Liver (tissue), 9 donors: ENCODE measurements around the gene TSPAN33. TPM values are rescaled to one million over a fixed set of nuclear protein-coding genes. Genes with fewer than 3 reads are reported as not detected.
A peak's percentile ranks its signal among the peaks of the same experiment; 100 is the strongest.

Experiments used
- DNase-seq: peaks from one replicate; pipeline ENCODE4 v3.0.0-alpha.2; 2017; ENCODE audit warnings: low spot score
- H3K27ac ChIP-seq, 2 donors: one replicate each; pipeline ENCODE4 v1.7.0; 2013; ENCODE audit warnings: inconsistent platforms in 2 of 2, low read length in 2 of 2, control low read depth in 1 of 2, low read depth in 1 of 2, mild to moderate bottlenecking in 1 of 2
- H3K27me3 ChIP-seq, 4 donors: one replicate each; pipeline versions ENCODE4 v1.6.1 to v1.7.0; 2013; ENCODE audit warnings: low read length in 3 of 4, inconsistent platforms in 1 of 4, mild to moderate bottlenecking in 1 of 4, moderate library complexity in 1 of 4; ENCODE audit not compliant: control insufficient read depth in 4 of 4, insufficient read depth in 4 of 4
- H3K36me3 ChIP-seq, 4 donors: one replicate each; pipeline versions ENCODE4 v1.6.1 to v1.7.0; 2013; ENCODE audit warnings: low read length in 3 of 4, mild to moderate bottlenecking in 3 of 4, low read depth in 1 of 4, moderate library complexity in 1 of 4; ENCODE audit not compliant: control insufficient read depth in 4 of 4, insufficient read depth in 3 of 4
- H3K4me1 ChIP-seq, 4 donors: one replicate each; pipeline versions ENCODE4 v1.6.1 to v1.7.0; 2013; ENCODE audit warnings: low read length in 3 of 4, mild to moderate bottlenecking in 3 of 4, moderate library complexity in 1 of 4; ENCODE audit not compliant: control insufficient read depth in 4 of 4, insufficient read depth in 4 of 4
- H3K4me3 ChIP-seq, 3 donors: one replicate each; pipeline versions ENCODE4 v1.6.1 to v1.7.0; 2013; ENCODE audit warnings: low read length in 3 of 3, control low read depth in 1 of 3, low read depth in 1 of 3, mild to moderate bottlenecking in 1 of 3
- H3K9ac ChIP-seq, 2 donors: one replicate each; pipeline ENCODE4 v1.7.0; 2013; ENCODE audit warnings: low read length in 2 of 2, mild to moderate bottlenecking in 2 of 2, moderate library complexity in 2 of 2, control low read depth in 1 of 2, low read depth in 1 of 2
- H3K9me3 ChIP-seq, 4 donors: one replicate each; pipeline versions ENCODE4 v1.6.1 to v1.7.0; 2013; ENCODE audit warnings: low read length in 3 of 4; ENCODE audit not compliant: control insufficient read depth in 4 of 4
- EGR1 ChIP-seq, 2 donors: IDR thresholded peaks; 2 replicates each; pipeline ENCODE4 v1.6.1; 2016 to 2018; ENCODE audit warnings: antibody characterized with exemption in 2 of 2, low read depth in 2 of 2
- FOXA1 ChIP-seq: IDR thresholded peaks from 2 replicates; pipeline ENCODE4 v1.6.1; 2016; ENCODE audit warnings: antibody characterized with exemption
- FOXA2 ChIP-seq: IDR thresholded peaks from 2 replicates; pipeline ENCODE4 v1.6.1; 2016; ENCODE audit warnings: antibody characterized with exemption
- GABPA ChIP-seq, 2 donors: IDR thresholded peaks in 1 of 2; conservative IDR thresholded peaks in 1 of 2; 2 replicates each; pipeline ENCODE4 v1.6.1; 2016; ENCODE audit warnings: antibody characterized with exemption in 2 of 2, mild to moderate bottlenecking in 1 of 2, moderate library complexity in 1 of 2
- HNF4A ChIP-seq, 2 donors: conservative IDR thresholded peaks; 2 replicates each; pipeline ENCODE4 v1.6.1; 2016; ENCODE audit warnings: antibody characterized with exemption in 2 of 2, mild to moderate bottlenecking in 2 of 2
- HNF4G ChIP-seq: IDR thresholded peaks from 2 replicates; pipeline ENCODE4 v1.6.1; 2016; ENCODE audit warnings: antibody characterized with exemption
- JUND ChIP-seq, 2 donors: IDR thresholded peaks; 2 replicates each; pipeline ENCODE4 v1.6.1; 2016; ENCODE audit warnings: antibody characterized with exemption in 2 of 2
- NR2F2 ChIP-seq: IDR thresholded peaks from 2 replicates; pipeline ENCODE4 v1.6.1; 2016; ENCODE audit warnings: antibody characterized with exemption
- RAD21 ChIP-seq, 2 donors: IDR thresholded peaks; 2 replicates each; pipeline ENCODE4 v1.6.1; 2016; ENCODE audit warnings: antibody characterized with exemption in 2 of 2, mild to moderate bottlenecking in 2 of 2
- RXRA ChIP-seq, 2 donors: IDR thresholded peaks; 2 replicates each; pipeline ENCODE4 v1.6.1; 2017 to 2018; ENCODE audit warnings: antibody characterized with exemption in 2 of 2, mild to moderate bottlenecking in 1 of 2
- SP1 ChIP-seq: IDR thresholded peaks from 2 replicates; pipeline ENCODE4 v1.6.1; 2018; ENCODE audit warnings: antibody characterized with exemption, mild to moderate bottlenecking
- TAF1 ChIP-seq: conservative IDR thresholded peaks from 2 replicates; pipeline ENCODE4 v1.6.1; 2016; ENCODE audit warnings: antibody characterized with exemption, mild to moderate bottlenecking
- YY1 ChIP-seq: IDR thresholded peaks from 2 replicates; pipeline ENCODE4 v1.6.1; 2016; ENCODE audit warnings: antibody characterized with exemption, mild to moderate bottlenecking
- WGBS: extraction: QIAGEN DNeasy Blood & Tissue Kit; methylation state at CpG from one replicate; pipeline ENCODE4 v1.1.7; 2013; 5-methylcytosine and 5-hydroxymethylcytosine counted together
- polyA plus RNA-seq, 2 donors: library from polyadenylated mRNA; stranded (reverse) in 1 of 2; unstranded in 1 of 2; fragments of 200-250 nt in 1 of 2; fragments of >200 nt in 1 of 2; fragmentation: Nextera tagmentation in 1 of 2; extraction: Ambion mirVana in 1 of 2; gene quantifications; one replicate each; pipeline versions ENCODE4 v1.2.1 to v1.2.3, GENCODE V29; 2013 to 2015
- total RNA-seq, 2 donors: library from RNA; depleted of rRNA; stranded (reverse); fragments of >200 nt; gene quantifications; one replicate each; pipeline ENCODE4 v1.2.3, GENCODE V29; 2014
- TF ChIP-seq, protein P1 (sequence below): IDR thresholded peaks from 2 replicates; pipeline ENCODE4 v1.6.1; 2016; ENCODE audit warnings: antibody characterized with exemption, mild to moderate bottlenecking
- TF ChIP-seq, protein P2 (sequence below): IDR thresholded peaks from 2 replicates; pipeline ENCODE4 v1.6.1; 2016; ENCODE audit warnings: antibody characterized with exemption
- TF ChIP-seq, protein P3 (sequence below): fragments of 150-350 bp; IDR thresholded peaks from 2 replicates; pipeline ENCODE4 v1.5.1; 2017; ENCODE audit warnings: improper control_type of control experiment, low read depth, low read length; ENCODE audit not compliant: missing input control
- TF ChIP-seq, protein P4 (sequence below): IDR thresholded peaks from 2 replicates; pipeline ENCODE4 v1.6.1; 2016; ENCODE audit warnings: antibody characterized with exemption
- donor health status: healthy.
- donor health status: healthy.
- donor health status: healthy.
- donor health status: healthy.
- donor health status: healthy.

TSPAN33 gene
- total and polyA plus RNA-seq, 4 donors: 13.4 to 29.3 (median 20.4) TPM

DNA sequence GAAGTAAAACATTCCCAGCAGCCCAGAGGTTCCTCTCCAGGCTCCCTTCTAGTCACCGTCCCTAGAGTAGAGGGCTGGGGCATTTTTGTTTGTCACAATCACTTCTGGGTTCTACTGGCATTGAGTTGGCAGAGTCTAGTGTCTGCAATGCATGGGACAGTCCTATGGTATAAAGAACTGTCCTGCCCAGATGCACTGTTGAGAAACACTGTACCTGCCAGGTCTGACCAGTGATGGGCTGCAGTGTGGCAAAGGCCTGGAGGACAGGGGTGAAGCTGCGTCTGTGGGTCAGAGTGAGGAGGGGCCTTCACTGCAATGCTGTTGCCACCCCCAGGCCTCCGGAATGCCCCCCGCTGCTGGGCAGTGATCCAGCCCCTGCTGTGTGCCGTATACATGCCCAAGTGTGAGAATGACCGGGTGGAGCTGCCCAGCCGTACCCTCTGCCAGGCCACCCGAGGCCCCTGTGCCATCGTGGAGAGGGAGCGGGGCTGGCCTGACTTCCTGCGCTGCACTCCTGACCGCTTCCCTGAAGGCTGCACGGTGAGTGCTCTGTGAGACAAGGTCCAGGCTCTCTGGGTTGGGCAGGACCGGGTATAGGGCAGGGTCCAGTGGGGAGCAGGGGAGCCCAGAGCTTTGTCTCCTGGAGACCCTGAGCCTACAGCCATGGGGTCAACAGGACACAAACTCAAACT, 58.7 kb downstream of the TSPAN33 start:
- H3K9me3 ChIP-seq: no peaks in the 10 kb centered on the region
- H3K36me3 ChIP-seq: no peaks in the 10 kb centered on the region
- DNase-seq: no peak
- peaks cover 5 to 56% (median 36%) of the 10 kb centered on the region in 4 donors for H3K4me1 ChIP-seq
- H3K27ac ChIP-seq: peak overlapping the region; percentile 23 to 53
- H3K27me3 ChIP-seq: no peaks in the 10 kb centered on the region
- TF ChIP-seq, protein P1, sequence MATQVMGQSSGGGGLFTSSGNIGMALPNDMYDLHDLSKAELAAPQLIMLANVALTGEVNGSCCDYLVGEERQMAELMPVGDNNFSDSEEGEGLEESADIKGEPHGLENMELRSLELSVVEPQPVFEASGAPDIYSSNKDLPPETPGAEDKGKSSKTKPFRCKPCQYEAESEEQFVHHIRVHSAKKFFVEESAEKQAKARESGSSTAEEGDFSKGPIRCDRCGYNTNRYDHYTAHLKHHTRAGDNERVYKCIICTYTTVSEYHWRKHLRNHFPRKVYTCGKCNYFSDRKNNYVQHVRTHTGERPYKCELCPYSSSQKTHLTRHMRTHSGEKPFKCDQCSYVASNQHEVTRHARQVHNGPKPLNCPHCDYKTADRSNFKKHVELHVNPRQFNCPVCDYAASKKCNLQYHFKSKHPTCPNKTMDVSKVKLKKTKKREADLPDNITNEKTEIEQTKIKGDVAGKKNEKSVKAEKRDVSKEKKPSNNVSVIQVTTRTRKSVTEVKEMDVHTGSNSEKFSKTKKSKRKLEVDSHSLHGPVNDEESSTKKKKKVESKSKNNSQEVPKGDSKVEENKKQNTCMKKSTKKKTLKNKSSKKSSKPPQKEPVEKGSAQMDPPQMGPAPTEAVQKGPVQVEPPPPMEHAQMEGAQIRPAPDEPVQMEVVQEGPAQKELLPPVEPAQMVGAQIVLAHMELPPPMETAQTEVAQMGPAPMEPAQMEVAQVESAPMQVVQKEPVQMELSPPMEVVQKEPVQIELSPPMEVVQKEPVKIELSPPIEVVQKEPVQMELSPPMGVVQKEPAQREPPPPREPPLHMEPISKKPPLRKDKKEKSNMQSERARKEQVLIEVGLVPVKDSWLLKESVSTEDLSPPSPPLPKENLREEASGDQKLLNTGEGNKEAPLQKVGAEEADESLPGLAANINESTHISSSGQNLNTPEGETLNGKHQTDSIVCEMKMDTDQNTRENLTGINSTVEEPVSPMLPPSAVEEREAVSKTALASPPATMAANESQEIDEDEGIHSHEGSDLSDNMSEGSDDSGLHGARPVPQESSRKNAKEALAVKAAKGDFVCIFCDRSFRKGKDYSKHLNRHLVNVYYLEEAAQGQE: no peak
- TF ChIP-seq RXRA (IDR thresholded peaks at IDR 0.05) (peak; percentile 25 to 39), HNF4A (conservative IDR thresholded peaks at IDR 0.05) (peak; percentile 73 to 80), TAF1 (no peak), SP1 (peak; percentile 43)
- no peak overlapping the region for H3K4me3 ChIP-seq
- H3K9ac ChIP-seq: no peak overlapping the region
- 35% methylated on average over 14 of the region's 14 CpGs for WGBS

DNA sequence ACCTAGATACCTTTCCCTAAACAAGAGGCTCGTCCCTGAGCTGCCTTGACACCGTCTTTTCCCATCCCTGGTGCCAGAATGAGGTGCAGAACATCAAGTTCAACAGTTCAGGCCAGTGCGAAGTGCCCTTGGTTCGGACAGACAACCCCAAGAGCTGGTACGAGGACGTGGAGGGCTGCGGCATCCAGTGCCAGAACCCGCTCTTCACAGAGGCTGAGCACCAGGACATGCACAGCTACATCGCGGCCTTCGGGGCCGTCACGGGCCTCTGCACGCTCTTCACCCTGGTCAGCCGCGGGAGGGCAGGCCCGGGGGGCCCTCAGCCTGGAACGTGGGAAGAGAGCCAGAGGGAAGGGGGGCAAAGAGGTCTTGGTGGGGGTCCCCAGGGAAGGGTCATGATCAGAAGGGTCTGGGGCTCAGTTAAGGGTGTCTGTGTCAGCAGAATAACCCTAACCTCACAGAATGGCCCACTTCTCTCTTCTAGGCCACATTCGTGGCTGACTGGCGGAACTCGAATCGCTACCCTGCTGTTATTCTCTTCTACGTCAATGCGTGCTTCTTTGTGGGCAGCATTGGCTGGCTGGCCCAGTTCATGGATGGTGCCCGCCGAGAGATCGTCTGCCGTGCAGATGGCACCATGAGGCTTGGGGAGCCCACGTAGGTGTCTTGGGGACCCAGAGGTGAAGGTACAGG, 60.8 kb downstream of the TSPAN33 start:
- TF ChIP-seq GABPA (IDR thresholded peaks at IDR 0.05 in 1 of 2, conservative IDR thresholded peaks at IDR 0.05 in 1 of 2): no peak
- TF ChIP-seq RAD21 (IDR thresholded peaks at IDR 0.05): no peak
- TF ChIP-seq TAF1: no peak
- no peak for TF ChIP-seq NR2F2
- no peak for TF ChIP-seq FOXA1
- no peak for TF ChIP-seq HNF4A (conservative IDR thresholded peaks at IDR 0.05)
- no peak for TF ChIP-seq YY1
- TF ChIP-seq, protein P2, sequence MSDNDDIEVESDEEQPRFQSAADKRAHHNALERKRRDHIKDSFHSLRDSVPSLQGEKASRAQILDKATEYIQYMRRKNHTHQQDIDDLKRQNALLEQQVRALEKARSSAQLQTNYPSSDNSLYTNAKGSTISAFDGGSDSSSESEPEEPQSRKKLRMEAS: no peak
- TF ChIP-seq JUND (IDR thresholded peaks at IDR 0.05): no peak
- TF ChIP-seq, protein P3, sequence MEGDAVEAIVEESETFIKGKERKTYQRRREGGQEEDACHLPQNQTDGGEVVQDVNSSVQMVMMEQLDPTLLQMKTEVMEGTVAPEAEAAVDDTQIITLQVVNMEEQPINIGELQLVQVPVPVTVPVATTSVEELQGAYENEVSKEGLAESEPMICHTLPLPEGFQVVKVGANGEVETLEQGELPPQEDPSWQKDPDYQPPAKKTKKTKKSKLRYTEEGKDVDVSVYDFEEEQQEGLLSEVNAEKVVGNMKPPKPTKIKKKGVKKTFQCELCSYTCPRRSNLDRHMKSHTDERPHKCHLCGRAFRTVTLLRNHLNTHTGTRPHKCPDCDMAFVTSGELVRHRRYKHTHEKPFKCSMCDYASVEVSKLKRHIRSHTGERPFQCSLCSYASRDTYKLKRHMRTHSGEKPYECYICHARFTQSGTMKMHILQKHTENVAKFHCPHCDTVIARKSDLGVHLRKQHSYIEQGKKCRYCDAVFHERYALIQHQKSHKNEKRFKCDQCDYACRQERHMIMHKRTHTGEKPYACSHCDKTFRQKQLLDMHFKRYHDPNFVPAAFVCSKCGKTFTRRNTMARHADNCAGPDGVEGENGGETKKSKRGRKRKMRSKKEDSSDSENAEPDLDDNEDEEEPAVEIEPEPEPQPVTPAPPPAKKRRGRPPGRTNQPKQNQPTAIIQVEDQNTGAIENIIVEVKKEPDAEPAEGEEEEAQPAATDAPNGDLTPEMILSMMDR: no peak
- no peak for TF ChIP-seq EGR1 (IDR thresholded peaks at IDR 0.05; ENCODE audit: low read depth in 2 of 2)
- no peak for TF ChIP-seq HNF4G
- TF ChIP-seq, protein P4, sequence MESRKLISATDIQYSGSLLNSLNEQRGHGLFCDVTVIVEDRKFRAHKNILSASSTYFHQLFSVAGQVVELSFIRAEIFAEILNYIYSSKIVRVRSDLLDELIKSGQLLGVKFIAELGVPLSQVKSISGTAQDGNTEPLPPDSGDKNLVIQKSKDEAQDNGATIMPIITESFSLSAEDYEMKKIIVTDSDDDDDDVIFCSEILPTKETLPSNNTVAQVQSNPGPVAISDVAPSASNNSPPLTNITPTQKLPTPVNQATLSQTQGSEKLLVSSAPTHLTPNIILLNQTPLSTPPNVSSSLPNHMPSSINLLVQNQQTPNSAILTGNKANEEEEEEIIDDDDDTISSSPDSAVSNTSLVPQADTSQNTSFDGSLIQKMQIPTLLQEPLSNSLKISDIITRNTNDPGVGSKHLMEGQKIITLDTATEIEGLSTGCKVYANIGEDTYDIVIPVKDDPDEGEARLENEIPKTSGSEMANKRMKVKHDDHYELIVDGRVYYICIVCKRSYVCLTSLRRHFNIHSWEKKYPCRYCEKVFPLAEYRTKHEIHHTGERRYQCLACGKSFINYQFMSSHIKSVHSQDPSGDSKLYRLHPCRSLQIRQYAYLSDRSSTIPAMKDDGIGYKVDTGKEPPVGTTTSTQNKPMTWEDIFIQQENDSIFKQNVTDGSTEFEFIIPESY: no peak
- TF ChIP-seq FOXA2: no peak
- Histone ChIP-seq H3K27ac (no peak overlapping the region), H3K36me3 (no peaks in the 10 kb centered on the region), H3K4me1 (peaks cover 10 to 76% (median 57%) of the 10 kb centered on the region in 4 donors), H3K9me3 (no peaks in the 10 kb centered on the region), H3K27me3 (no peaks in the 10 kb centered on the region), H3K4me3 (no peak overlapping the region), H3K9ac (no peak overlapping the region)
- WGBS: 93% methylated on average over 29 of the region's 29 CpGs
- no peak for DNase-seq
